ENCODE measurements around the gene GON4L. TPM values are rescaled to one million over a fixed set of nuclear protein-coding genes. Genes with fewer than 3 reads are reported as not detected.
"Not testable (repeated sequence)": the region's sequence is repeated elsewhere in the genome, so short reads cannot be mapped to it uniquely, and the experiment has no call there.

GON4L gene
- total RNA-seq, 4 donors from 2014 or later: 32.3 to 64.9 (median 43.6) TPM

GRCh38 chr1:155835548-155835947 is 21.5 kb downstream of the GON4L start:
- WGBS, 2 donors: 94 to 97% methylated on average over 6 of the region's 6 CpGs
- Histone ChIP-seq H3K9me3 (no peaks in the 10 kb centered on the region), H3K4me1 (peaks cover 6 to 9% of the 10 kb centered on the region in 2 donors), H3K27me3 (no peaks in the 10 kb centered on the region), H3K4me3 (replicated peaks in 1 of 3) (no peak overlapping the region), H3K27ac (no peak overlapping the region), H3K36me3 (no peaks in the 10 kb centered on the region)
- intact Hi-C loops (cut with DNase I): no loop called here
- DNase-seq: no peak
- TF ChIP-seq CTCF (IDR thresholded peaks at IDR 0.05) (no peak), POLR2A (IDR thresholded peaks at IDR 0.05) (no peak)

DNA sequence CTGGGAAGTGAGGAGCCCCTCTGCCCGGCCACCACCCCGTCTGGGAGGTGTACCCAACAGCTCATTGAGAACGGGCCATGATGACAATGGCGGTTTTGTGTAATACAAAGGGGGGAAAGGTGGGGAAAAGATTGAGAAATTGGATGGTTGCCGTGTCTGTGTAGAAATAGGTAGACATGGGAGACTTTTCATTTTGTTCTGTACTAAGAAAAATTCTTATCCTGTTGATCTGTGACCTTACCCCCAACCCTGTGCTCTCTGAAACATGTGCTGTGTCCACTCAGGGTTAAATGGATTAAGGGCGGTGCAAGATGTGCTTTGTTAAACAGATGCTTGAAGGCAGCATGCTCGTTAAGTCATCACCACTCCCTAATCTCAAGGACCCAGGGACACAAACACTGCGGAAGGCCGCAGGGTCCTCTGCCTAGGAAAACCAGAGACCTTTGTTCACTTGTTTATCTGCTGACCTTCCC is 22.1 kb downstream of the GON4L start:
- DNase-seq; H3K36me3 ChIP-seq; H3K9me3 ChIP-seq; H3K27ac ChIP-seq; H3K27me3 ChIP-seq; intact Hi-C loops (cut with DNase I); H3K4me1 ChIP-seq; H3K4me3 ChIP-seq (replicated peaks in 1 of 3): not testable (repeated sequence)
- WGBS, 2 donors: 77 to 88% methylated on average over 9 of the region's 9 CpGs

GRCh38 chr1:155834296-155834926 is 22.6 kb downstream of the GON4L start:
- WGBS, 2 donors: 97 to 98% methylated on average over 9 to 11 of the region's 11 CpGs
- no peak for TF ChIP-seq CTCF (IDR thresholded peaks at IDR 0.05)
- no peak for TF ChIP-seq POLR2A (IDR thresholded peaks at IDR 0.05)
- no peak overlapping the region for H3K27ac ChIP-seq
- H3K4me3 ChIP-seq (replicated peaks in 1 of 3): no peak overlapping the region
- H3K9me3 ChIP-seq: no peaks in the 10 kb centered on the region
- peaks cover 9 to 11% of the 10 kb centered on the region in 2 donors for H3K4me1 ChIP-seq
- H3K27me3 ChIP-seq: no peaks in the 10 kb centered on the region
- no peak for DNase-seq
- intact Hi-C loops (cut with DNase I): no loop called here
- no peaks in the 10 kb centered on the region for H3K36me3 ChIP-seq

GRCh38 chr1:155833665-155834295 is 23.2 kb downstream of the GON4L start:
- no peak for DNase-seq
- no peaks in the 10 kb centered on the region for H3K9me3 ChIP-seq
- H3K27ac ChIP-seq: no peak overlapping the region
- peaks cover 9 to 14% of the 10 kb centered on the region in 2 donors for H3K4me1 ChIP-seq
- intact Hi-C loops (cut with DNase I): no loop called here
- no peaks in the 10 kb centered on the region for H3K27me3 ChIP-seq
- no peak for TF ChIP-seq POLR2A (IDR thresholded peaks at IDR 0.05)
- no peak for TF ChIP-seq CTCF (IDR thresholded peaks at IDR 0.05)
- 86 to 89% methylated on average over 1 of the region's 1 CpG for WGBS, 2 donors
- no peaks in the 10 kb centered on the region for H3K36me3 ChIP-seq
- H3K4me3 ChIP-seq (replicated peaks in 1 of 3): no peak overlapping the region

DNA sequence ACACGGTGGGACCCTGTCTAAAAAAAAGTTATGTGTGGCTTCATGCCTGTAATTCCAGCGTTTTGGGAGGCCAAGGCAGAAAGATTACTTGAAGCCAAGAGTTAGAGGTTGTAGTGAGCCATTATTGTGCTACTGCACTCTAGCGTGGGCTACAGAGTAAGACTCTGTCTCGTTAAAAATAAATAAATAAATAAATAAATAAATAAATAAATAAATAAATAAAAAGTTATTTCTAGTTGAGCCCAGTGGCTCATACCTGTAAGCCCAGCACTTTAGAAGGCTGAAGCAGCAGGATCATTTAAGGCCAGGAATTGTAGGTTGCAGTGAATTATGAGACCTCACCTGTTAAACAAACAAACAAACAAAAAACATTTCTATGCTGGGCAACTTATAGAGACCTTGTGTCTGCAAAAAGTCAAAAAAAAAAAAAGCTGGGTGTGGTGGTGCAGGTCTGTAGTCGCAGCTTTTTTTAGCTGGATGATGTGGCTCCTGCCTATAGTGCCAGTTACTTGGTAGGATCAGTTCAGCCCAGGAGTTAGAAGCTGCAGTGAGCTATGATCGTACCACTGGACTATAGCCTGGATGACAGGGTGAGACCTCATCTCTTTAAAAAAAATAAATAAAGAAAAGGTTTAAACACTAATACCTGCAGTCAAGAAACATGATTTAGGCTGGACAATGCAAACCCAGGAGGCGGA is 25.6 kb downstream of the GON4L start:
- peaks cover 0 to 8% of the 10 kb centered on the region in 2 donors for H3K4me1 ChIP-seq
- peaks cover 0 to 4% of the 10 kb centered on the region in 2 donors for H3K36me3 ChIP-seq
- no peak for DNase-seq
- H3K27me3 ChIP-seq: no peaks in the 10 kb centered on the region
- H3K9me3 ChIP-seq: no peaks in the 10 kb centered on the region
- TF ChIP-seq POLR2A (IDR thresholded peaks at IDR 0.05): no peak
- TF ChIP-seq CTCF (IDR thresholded peaks at IDR 0.05): no peak
- H3K4me3 ChIP-seq (replicated peaks in 1 of 3): no peak overlapping the region
- no peak overlapping the region for H3K27ac ChIP-seq
- WGBS, 2 donors: 96 to 98% methylated on average over 7 of the region's 7 CpGs
- intact Hi-C loops (cut with DNase I): no loop called here

Measured in thyroid gland (tissue), 4 donors.